SK-N-SH (cell line): Measurements from ENCODE around the gene SMAD5.

ENCODE experiments used
- CHD2 ChIP-seq: fragments of 150-350 bp; IDR thresholded peaks from 2 replicates; pipeline ENCODE4 v1.6.1; 2018; ENCODE audit warnings: low read length; ENCODE audit not compliant: partially characterized antibody
- CTCF ChIP-seq: fragments of 200-600 bp; sonication (generic); IDR thresholded peaks from 2 replicates; pipeline ENCODE4 v1.6.1; 2017; ENCODE audit warnings: antibody characterized with exemption, mild to moderate bottlenecking, moderate library complexity
- EP300 ChIP-seq, 2 experiments: IDR thresholded peaks; 2 replicates each; pipeline versions ENCODE4 v1.4.0 to v1.6.1; 2012; ENCODE audit warnings: borderline replicate concordance in 1 of 2, low read depth in 1 of 2, low read length in 1 of 2
- EZH2phosphoT487 ChIP-seq: fragments of 200-600 bp; sonication (generic); IDR thresholded peaks from 2 replicates; pipeline ENCODE4 v1.6.1; 2017; ENCODE audit warnings: low read depth, mixed run types, mild to moderate bottlenecking, antibody characterized with exemption, moderate library complexity, borderline replicate concordance
- FOSL2 ChIP-seq: IDR thresholded peaks from 2 replicates; pipeline ENCODE4 v1.4.0; 2012; ENCODE audit warnings: low read depth, mild to moderate bottlenecking, moderate library complexity, borderline replicate concordance
- GATA2 ChIP-seq: sonication (generic); formaldehyde crosslinking; IDR thresholded peaks from 2 replicates; pipeline ENCODE4 v1.5.0; 2020; ENCODE audit warnings: mild to moderate bottlenecking, missing genetic modification reagents
- MXI1 ChIP-seq: IDR thresholded peaks from 2 replicates; pipeline ENCODE4 v1.6.1; 2012; ENCODE audit warnings: mild to moderate bottlenecking, low read depth, low read length, improper control_type of control experiment
- POLR2AphosphoS5 ChIP-seq: IDR thresholded peaks from 2 replicates; pipeline ENCODE4 v1.6.1; 2012; ENCODE audit warnings: low read depth, low read length
- RCOR1 ChIP-seq: fragments of 150-350 bp; IDR thresholded peaks from 2 replicates; pipeline ENCODE4 v1.6.1; 2017; ENCODE audit warnings: antibody characterized with exemption, low read length
- REST ChIP-seq: IDR thresholded peaks from 2 replicates; pipeline ENCODE4 v1.6.1; 2012; ENCODE audit warnings: mild to moderate bottlenecking, low read depth, low read length, moderate library complexity
- RXRA ChIP-seq: IDR thresholded peaks from 2 replicates; pipeline ENCODE4 v1.4.0; 2012; ENCODE audit warnings: low read depth, mild to moderate bottlenecking, borderline replicate concordance
- TAF1 ChIP-seq: IDR thresholded peaks from 2 replicates; pipeline ENCODE4 v1.6.1; 2012; ENCODE audit warnings: low read depth, mild to moderate bottlenecking, low read length, moderate library complexity, borderline replicate concordance
- USF1 ChIP-seq: IDR thresholded peaks from 2 replicates; pipeline ENCODE4 v1.4.0; 2012; ENCODE audit warnings: low read depth, borderline replicate concordance

GRCh38 chr5:136200761-136201160 lies 68.1 kb downstream of the SMAD5 start:
- TF ChIP-seq GATA2 = no peak
- no peak for TF ChIP-seq EZH2phosphoT487
- TF ChIP-seq EP300 (IDR thresholded peaks at IDR 0.05; ENCODE audit: borderline replicate concordance in 1 of 2, low read depth in 1 of 2, low read length in 1 of 2) = no peak
- no peak for TF ChIP-seq CTCF
- no peak for TF ChIP-seq MXI1
- TF ChIP-seq CHD2 = no peak
- no peak for TF ChIP-seq REST
- no peak for TF ChIP-seq TAF1
- no peak for TF ChIP-seq RCOR1
- TF ChIP-seq POLR2AphosphoS5 = no peak
- TF ChIP-seq FOSL2 = no peak
- TF ChIP-seq RXRA = no peak
- TF ChIP-seq USF1 = no peak
